HepG2 (cell line): Measurements from ENCODE around the gene ATG16L2. TPM values are rescaled to one million over a fixed set of nuclear protein-coding genes. Genes with fewer than 3 reads are reported as not detected.
A peak's percentile ranks its signal among the peaks of the same experiment; 100 is the strongest.

ENCODE experiments used
- ARNT ChIP-seq: fragments of 450-650 bp; IDR thresholded peaks from 2 replicates; pipeline ENCODE4 v1.6.1; 2017
- ATF3 ChIP-seq: sonication (generic); formaldehyde crosslinking; IDR thresholded peaks from 2 replicates; pipeline ENCODE4 v1.4.0; 2020; ENCODE audit warnings: missing genetic modification reagents
- ATM ChIP-seq: fragments of 450-650 bp; IDR thresholded peaks from 2 replicates; pipeline ENCODE4 v1.7.1; 2017; ENCODE audit warnings: mild to moderate bottlenecking, borderline replicate concordance
- CENPBD1 ChIP-seq: sonication (generic); formaldehyde crosslinking; IDR thresholded peaks from 2 replicates; pipeline ENCODE4 v1.8.0; 2022; ENCODE audit warnings: missing genetic modification reagents, low read depth, mild to moderate bottlenecking, borderline replicate concordance
- CENPX ChIP-seq: sonication (generic); formaldehyde crosslinking; IDR thresholded peaks from 2 replicates; pipeline ENCODE4 v1.9.0; 2021; ENCODE audit warnings: mild to moderate bottlenecking, missing genetic modification reagents, moderate library complexity
- KAT2B ChIP-seq: fragments of 150-350 bp; IDR thresholded peaks from 2 replicates; pipeline ENCODE4 v1.6.1; 2014; ENCODE audit warnings: low read depth, low read length, borderline replicate concordance
- KDM2A ChIP-seq: sonication (generic); formaldehyde crosslinking; IDR thresholded peaks from 2 replicates; pipeline ENCODE4 v1.4.0; 2020; ENCODE audit warnings: low read depth, missing genetic modification reagents, borderline replicate concordance
- MAFK ChIP-seq, 2 experiments: IDR thresholded peaks in 1 of 2; conservative IDR thresholded peaks in 1 of 2; 2 replicates each; pipeline ENCODE4 v1.6.1; 2011; ENCODE audit warnings: improper control_type of control experiment in 2 of 2, low read length in 2 of 2
- MIER3 ChIP-seq: IDR thresholded peaks from 2 replicates; pipeline ENCODE4 v1.6.1; 2016; ENCODE audit warnings: missing compliant biosample characterization, borderline replicate concordance
- NFE2 ChIP-seq: sonication (generic); formaldehyde crosslinking; IDR thresholded peaks from 2 replicates; pipeline ENCODE4 v1.4.0; 2020; ENCODE audit warnings: missing genetic modification reagents
- NR0B2 ChIP-seq: sonication (generic); formaldehyde crosslinking; IDR thresholded peaks from 2 replicates; pipeline ENCODE4 v1.4.0; 2020; ENCODE audit warnings: mild to moderate bottlenecking, missing genetic modification reagents
- ONECUT2 ChIP-seq: sonication (generic); formaldehyde crosslinking; IDR thresholded peaks from 2 replicates; pipeline ENCODE4 v1.4.0; 2020; ENCODE audit warnings: missing genetic modification reagents
- PATZ1 ChIP-seq: sonication (generic); formaldehyde crosslinking; IDR thresholded peaks from 2 replicates; pipeline ENCODE4 v1.4.0; 2020; ENCODE audit warnings: missing genetic modification reagents
- RARA ChIP-seq: IDR thresholded peaks from 2 replicates; pipeline ENCODE4 v1.6.1; 2016; ENCODE audit warnings: missing genetic modification reagents, missing compliant biosample characterization
- ZNF230 ChIP-seq: sonication (generic); formaldehyde crosslinking; IDR thresholded peaks from 2 replicates; pipeline ENCODE4 v1.4.0; 2020; ENCODE audit warnings: mild to moderate bottlenecking, missing genetic modification reagents
- ZNF280B ChIP-seq: sonication (generic); formaldehyde crosslinking; IDR thresholded peaks from 2 replicates; pipeline ENCODE4 v1.5.0; 2020; ENCODE audit warnings: missing genetic modification reagents, mild to moderate bottlenecking, borderline replicate concordance
- ZNF451 ChIP-seq: sonication (generic); formaldehyde crosslinking; IDR thresholded peaks from 2 replicates; pipeline ENCODE4 v1.5.0; 2020; ENCODE audit warnings: mild to moderate bottlenecking, missing genetic modification reagents
- ZNF501 ChIP-seq: sonication (generic); formaldehyde crosslinking; IDR thresholded peaks from 2 replicates; pipeline ENCODE4 v1.5.1; 2020; ENCODE audit warnings: mild to moderate bottlenecking, moderate library complexity, missing genetic modification reagents
- ZNF558 ChIP-seq: sonication (generic); formaldehyde crosslinking; IDR thresholded peaks from 2 replicates; pipeline ENCODE4 v1.9.0; 2022; ENCODE audit warnings: mild to moderate bottlenecking, missing genetic modification reagents, borderline replicate concordance
- ZNF597 ChIP-seq: sonication (generic); formaldehyde crosslinking; IDR thresholded peaks from 2 replicates; pipeline ENCODE4 v1.5.0; 2020; ENCODE audit warnings: missing genetic modification reagents
- ZNF792 ChIP-seq: IDR thresholded peaks from 2 replicates; pipeline ENCODE4 v1.6.1; 2016
- polyA plus RNA-seq, 8 experiments: library from polyadenylated mRNA; depleted of rRNA in 3 of 8; stranded (reverse) in 7 of 8; unstranded in 1 of 8; fragments of >200 nt; fragmentation: Illumina TruSeq in 4 of 8; extraction: Trizol in 4 of 8; gene quantifications; 2 replicates each; pipeline versions ENCODE4 v1.2.1 to v1.2.3, GENCODE V29; 2011 to 2016; ENCODE audit warnings: low read depth in 4 of 8, missing spikeins in 1 of 8, mixed read lengths in 1 of 8; ENCODE audit not compliant: insufficient read depth in 1 of 8
- total RNA-seq, 5 experiments: library from RNA; depleted of rRNA; stranded (reverse); fragments of >200 nt; fragmentation: Illumina TruSeq; extraction: Trizol; gene quantifications; 2 replicates each; pipeline ENCODE4 v1.2.3, GENCODE V29; 2016; ENCODE audit warnings: low read depth in 1 of 5

ATG16L2 gene
- total and polyA plus RNA-seq, 2 of the 13 experiments (the other 11 are each of a cell fraction or from before 2014, with no cell fraction given) = 6.2 to 14.8 TPM

- TF ChIP-seq PATZ1 (peak; percentile 85), KAT2B (peak; percentile 84), ONECUT2 (CRISPR knock-in tag) (peak; percentile 65), ZNF558 (CRISPR knock-in tag) (no peak), ZNF451 (no peak), ZNF501 (CRISPR knock-in tag) (no peak; the same call in none of the 2 replicates), ZNF597 (CRISPR knock-in tag) (no peak), ATF3 (no peak), ZNF792 (CRISPR knock-in tag) (0 out of 2 replicates have a peak, but pooled peaks have one; percentile 65), ATM (no peak), NFE2 (CRISPR knock-in tag) (no peak), CENPX (CRISPR knock-in tag) (no peak), CENPBD1 (CRISPR knock-in tag) (0 out of 2 replicates have a peak, but pooled peaks have one; percentile 39), ZNF280B (CRISPR knock-in tag) (peak; percentile 77; the same call in 1 of the 2 replicates), ARNT (no peak), RARA (peak; percentile 60; the same call in 1 of the 2 replicates), MIER3 (CRISPR knock-in tag) (no peak), ZNF230 (CRISPR knock-in tag) (peak; percentile 88), MAFK (conservative IDR thresholded peaks at IDR 0.05 in 1 of 2, IDR thresholded peaks at IDR 0.05 in 1 of 2; ENCODE audit: low read length in 2 of 2) (no peak), KDM2A (CRISPR knock-in tag) (peak; percentile 32; the same call in 1 of the 2 replicates), NR0B2 (CRISPR knock-in tag) (no peak)
These were observed 26.8 kb upstream of the ATG16L2 start (continued) for GRCh38 chr11:72787216-72788104.
